ENCODE results near the gene ETV4.
"Not testable (repeated sequence)": the region's sequence is repeated elsewhere in the genome, so short reads cannot be mapped to it uniquely, and the experiment has no call there.

The ETV4 gene

GRCh38 chr17:43509440-43509839 is 36.7 kb downstream of the ETV4 start:
- not testable (repeated sequence) for DNase-seq

- DNase-seq: no peak
Observed at GRCh38 chr17:43490621-43491020, 55.5 kb downstream of the ETV4 start.

GRCh38 chr17:43483674-43484551 is 62.2 kb downstream of the ETV4 start, which contains the start of gene DHX8:
Gene DHX8 (plus strand): TSS chr17:43483975. CDS start chr17:43484038, 63 bp downstream.
- peak; percentile 99 for DNase-seq

GRCh38 chr17:43482103-43483012 is 63.8 kb downstream of the ETV4 start:
- DNase-seq: no peak

GRCh38 chr17:43479948-43480347 is 66.2 kb downstream of the ETV4 start:
- no peak for DNase-seq
